ENCODE results near the gene ZNF682. TPM values are rescaled to one million over a fixed set of nuclear protein-coding genes. Genes with fewer than 3 reads are reported as not detected.

ZNF682 gene
- total and polyA plus RNA-seq, 7 experiments from 2014 or later = 4.0 to 13.0 (median 6.1) TPM

Other genes with a start within 250 kb of the ZNF682 start
- gene ZNF506, start 217.8 kb downstream of the ZNF682 start, total RNA-seq = 10 to 100 TPM; 20.4 to 93.9 (median 55.7) TPM
- gene ZNF506, start 217.8 kb downstream of the ZNF682 start, polyA plus RNA-seq = 10 to 100 TPM; 23.5 to 35.9 TPM
- 10 to 100 TPM in 4 of 5 experiments, 1 to 10 TPM in 1; 9.5 to 33.8 (median 14.8) TPM for gene ZNF253, start 173.6 kb downstream of the ZNF682 start, total RNA-seq
- 10 to 100 TPM in 1 of 2 donors, 1 to 10 TPM in 1; 9.8 to 16.0 TPM for gene ZNF253, start 173.6 kb downstream of the ZNF682 start, polyA plus RNA-seq
- gene ZNF93, start 138.6 kb downstream of the ZNF682 start, total RNA-seq = 10 to 100 TPM in 2 of 5 experiments, 1 to 10 TPM in 3; 3.4 to 11.6 (median 7.2) TPM
- gene ZNF93, start 138.6 kb downstream of the ZNF682 start, polyA plus RNA-seq = 1 to 10 TPM; 8.7 to 9.6 TPM
- 1 to 10 TPM; 3.4 to 7.7 (median 4.5) TPM for gene ZNF90, start 38.5 kb upstream of the ZNF682 start, total RNA-seq
- 1 to 10 TPM; 1.8 to 2.4 TPM for gene ZNF90, start 38.5 kb upstream of the ZNF682 start, polyA plus RNA-seq
- 10 to 100 TPM in 2 of 5 experiments, 1 to 10 TPM in 3; 3.3 to 10.3 (median 4.8) TPM for gene ZNF486, start 127.7 kb upstream of the ZNF682 start, total RNA-seq
- gene ZNF486, start 127.7 kb upstream of the ZNF682 start, polyA plus RNA-seq = 1 to 10 TPM; 4.0 to 5.0 TPM

Measured in naive thymus-derived CD4-positive, alpha-beta T cell (primary cell).